ENCODE results near the gene CDH13. TPM values are rescaled to one million over a fixed set of nuclear protein-coding genes. Genes with fewer than 3 reads are reported as not detected.

The CDH13 gene
- total RNA-seq, 1 experiment from 2014 or later, result 49.3 TPM

- H3K4me1 Mint-ChIP-seq (ENCODE audit: insufficient read depth, unreplicated experiment), result no peaks in the 10 kb centered on the region
- no peaks in the 10 kb centered on the region for H3K27me3 Mint-ChIP-seq (ENCODE audit: insufficient read depth, unreplicated experiment)
- DNase-seq (ENCODE audit: unreplicated experiment), result peak; percentile 64
- BruUV-seq (replicated peaks), result no TSS peak
- ChIA-PET CTCF (interaction anchor here (0.6 to 4.6 kb wide), 37 partner anchors 9 to 1345 kb away, joined by 3 to 35 read pairs (median 5); partner anchors contain the start of gene CDH13), POLR2A (interaction anchor here (0.7 to 1.4 kb wide), 4 partner anchors 27 to 802 kb away, joined by 3 read pairs; no protein-coding TSS in a partner anchor)
- no peak overlapping the region for H3K4me3 Mint-ChIP-seq (ENCODE audit: unreplicated experiment)
- H3K36me3 Mint-ChIP-seq (ENCODE audit: insufficient read depth, unreplicated experiment), result no peaks in the 10 kb centered on the region
- intact Hi-C loops (cut with micrococcal nuclease), result loop anchor here (1.0 kb wide), 2 partner anchors 35 to 611 kb away; no protein-coding TSS in a partner anchor
- H3K9me3 Mint-ChIP-seq (ENCODE audit: unreplicated experiment), result no peaks in the 10 kb centered on the region
- H3K27ac Mint-ChIP-seq (ENCODE audit: low read depth, unreplicated experiment), result no peak overlapping the region
- TF ChIP-seq CTCF (IDR thresholded peaks at IDR 0.05; ENCODE audit: unreplicated experiment), result peak; percentile 59
Measured at GRCh38 chr16:82603784-82604411, 22.9 kb upstream of the CDH13 start.

GRCh38 chr16:82605076-82605475 is 21.7 kb upstream of the CDH13 start:
- POLR2A ChIA-PET, result no interaction called here
- intact Hi-C loops (cut with micrococcal nuclease), result no loop called here
- DNase-seq (ENCODE audit: unreplicated experiment), result no peak
- no TSS peak for BruUV-seq (replicated peaks)
- Mint-ChIP-seq H3K27ac (ENCODE audit: low read depth, unreplicated experiment) (no peak overlapping the region), H3K27me3 (ENCODE audit: insufficient read depth, unreplicated experiment) (no peaks in the 10 kb centered on the region), H3K4me3 (ENCODE audit: unreplicated experiment) (no peak overlapping the region), H3K36me3 (ENCODE audit: insufficient read depth, unreplicated experiment) (no peaks in the 10 kb centered on the region), H3K4me1 (ENCODE audit: insufficient read depth, unreplicated experiment) (no peaks in the 10 kb centered on the region), H3K9me3 (ENCODE audit: unreplicated experiment) (no peaks in the 10 kb centered on the region)
- TF ChIP-seq CTCF (IDR thresholded peaks at IDR 0.05; ENCODE audit: unreplicated experiment), result no peak
- CTCF ChIA-PET, result interaction anchor here (0.7 to 4.6 kb wide), 10 partner anchors 9 to 858 kb away, joined by 3 to 31 read pairs (median 9); partner anchors contain the start of gene CDH13

- no peaks in the 10 kb centered on the region for H3K36me3 Mint-ChIP-seq (ENCODE audit: insufficient read depth, unreplicated experiment)
- H3K9me3 Mint-ChIP-seq (ENCODE audit: unreplicated experiment), result no peaks in the 10 kb centered on the region
- POLR2A ChIA-PET, result no interaction called here
- no peak overlapping the region for H3K4me3 Mint-ChIP-seq (ENCODE audit: unreplicated experiment)
- TF ChIP-seq CTCF (IDR thresholded peaks at IDR 0.05; ENCODE audit: unreplicated experiment), result no peak
- no peaks in the 10 kb centered on the region for H3K4me1 Mint-ChIP-seq (ENCODE audit: insufficient read depth, unreplicated experiment)
- H3K27me3 Mint-ChIP-seq (ENCODE audit: insufficient read depth, unreplicated experiment), result no peaks in the 10 kb centered on the region
- CTCF ChIA-PET, result interaction anchor here (0.6 to 4.6 kb wide), 7 partner anchors 8 to 608 kb away, joined by 3 to 31 read pairs (median 5); no protein-coding TSS in a partner anchor
- no peak for DNase-seq (ENCODE audit: unreplicated experiment)
- intact Hi-C loops (cut with micrococcal nuclease), result no loop called here
- H3K27ac Mint-ChIP-seq (ENCODE audit: low read depth, unreplicated experiment), result no peak overlapping the region
- no TSS peak for BruUV-seq (replicated peaks)
Measured at GRCh38 chr16:82605863-82606620, 20.7 kb upstream of the CDH13 start.

- Mint-ChIP-seq H3K9me3 (ENCODE audit: unreplicated experiment) (no peaks in the 10 kb centered on the region), H3K4me1 (ENCODE audit: insufficient read depth, unreplicated experiment) (peaks cover 5% of the 10 kb centered on the region), H3K27ac (ENCODE audit: low read depth, unreplicated experiment) (no peak overlapping the region), H3K4me3 (ENCODE audit: unreplicated experiment) (no peak overlapping the region), H3K36me3 (ENCODE audit: insufficient read depth, unreplicated experiment) (no peaks in the 10 kb centered on the region), H3K27me3 (ENCODE audit: insufficient read depth, unreplicated experiment) (peaks cover 13% of the 10 kb centered on the region)
- intact Hi-C loops (cut with micrococcal nuclease), result no loop called here
- no peak for TF ChIP-seq CTCF (IDR thresholded peaks at IDR 0.05; ENCODE audit: unreplicated experiment)
- DNase-seq (ENCODE audit: unreplicated experiment), result no peak
- ChIA-PET CTCF (interaction anchor here (1.5 to 2.5 kb wide), 3 partner anchors 10 to 346 kb away, joined by 6 to 17 read pairs (median 6); no protein-coding TSS in a partner anchor), POLR2A (no interaction called here)
- BruUV-seq (replicated peaks), result no TSS peak
Measured at GRCh38 chr16:82609140-82609539, 17.6 kb upstream of the CDH13 start.

Data from MCF 10A (cell line).